H9 (cell line): Measurements from ENCODE around the gene PAIP1. TPM values are rescaled to one million over a fixed set of nuclear protein-coding genes. Genes with fewer than 3 reads are reported as not detected.

Experiments used
- DNase-seq: peaks from one replicate; pipeline ENCODE4 v3.0.0-alpha.2; 2017
- H2AFZ ChIP-seq: one replicate; pipeline ENCODE4 v1.6.1; 2013; ENCODE audit warnings: mild to moderate bottlenecking, low read length, control low read depth, moderate library complexity
- H2AK5ac ChIP-seq: 2 replicates; pipeline ENCODE4 v1.6.1; 2013; ENCODE audit warnings: low read length, control low read depth, mixed read lengths; ENCODE audit not compliant: insufficient read length
- H2BK120ac ChIP-seq: one replicate; pipeline ENCODE4 v1.6.1; 2013; ENCODE audit warnings: low read depth, mild to moderate bottlenecking, low read length, control low read depth, inconsistent platforms; ENCODE audit not compliant: poor library complexity, severe bottlenecking
- H2BK12ac ChIP-seq: 2 replicates; pipeline ENCODE4 v1.6.1; 2013; ENCODE audit warnings: low read length, control low read depth, mixed read lengths, low read depth; ENCODE audit not compliant: insufficient read length
- H2BK15ac ChIP-seq: 2 replicates; pipeline ENCODE4 v1.6.1; 2013; ENCODE audit warnings: low read depth, low read length, control low read depth
- H2BK20ac ChIP-seq: one replicate; pipeline ENCODE4 v1.6.1; 2013; ENCODE audit warnings: low read depth, mild to moderate bottlenecking, low read length, control low read depth, inconsistent platforms; ENCODE audit not compliant: poor library complexity, severe bottlenecking
- H2BK5ac ChIP-seq: 2 replicates; pipeline ENCODE4 v1.6.1; 2013; ENCODE audit warnings: low read length, control low read depth, mixed read lengths; ENCODE audit not compliant: insufficient read length
- H3K14ac ChIP-seq: 2 replicates; pipeline ENCODE4 v1.6.1; 2013; ENCODE audit warnings: low read length, control low read depth; ENCODE audit not compliant: insufficient read depth
- H3K18ac ChIP-seq: 2 replicates; pipeline ENCODE4 v1.6.1; 2013; ENCODE audit warnings: low read depth, mild to moderate bottlenecking, mixed read lengths, low read length, control low read depth; ENCODE audit not compliant: insufficient read length
- H3K23ac ChIP-seq: 2 replicates; pipeline ENCODE4 v1.6.1; 2013; ENCODE audit warnings: low read length, control low read depth, mixed read lengths, low read depth; ENCODE audit not compliant: insufficient read length
- H3K23me2 ChIP-seq: 2 replicates; pipeline ENCODE4 v1.6.1; 2013; ENCODE audit warnings: low read depth, mild to moderate bottlenecking, mixed read lengths, low read length, control low read depth; ENCODE audit not compliant: insufficient read length, poor library complexity, severe bottlenecking
- H3K27ac ChIP-seq: 2 replicates; pipeline ENCODE4 v1.5.1; 2013; ENCODE audit warnings: low read length, control low read depth, mixed read lengths, low read depth; ENCODE audit not compliant: insufficient read length
- H3K27me3 ChIP-seq: 2 replicates; pipeline ENCODE4 v1.6.1; 2013; ENCODE audit warnings: low read length, control low read depth, inconsistent platforms; ENCODE audit not compliant: insufficient read depth
- H3K4ac ChIP-seq: 2 replicates; pipeline ENCODE4 v1.6.1; 2013; ENCODE audit warnings: low read depth, mild to moderate bottlenecking, control low read depth, inconsistent platforms, low read length, moderate library complexity
- H3K4me1 ChIP-seq: 2 replicates; pipeline ENCODE4 v1.6.1; 2013; ENCODE audit warnings: low read length, control low read depth, inconsistent platforms; ENCODE audit not compliant: insufficient read depth
- H3K4me2 ChIP-seq: 2 replicates; pipeline ENCODE4 v1.6.1; 2013; ENCODE audit warnings: low read length, control low read depth, mixed read lengths; ENCODE audit not compliant: insufficient read length, insufficient read depth
- H3K56ac ChIP-seq: 2 replicates; pipeline ENCODE4 v1.6.1; 2013; ENCODE audit warnings: low read depth, mild to moderate bottlenecking, mixed read lengths, low read length, control low read depth; ENCODE audit not compliant: insufficient read length
- H3K79me1 ChIP-seq: 2 replicates; pipeline ENCODE4 v1.6.1; 2013; ENCODE audit warnings: low read depth, mild to moderate bottlenecking, moderate library complexity, low read length, control low read depth, inconsistent platforms; ENCODE audit not compliant: insufficient read depth, poor library complexity, severe bottlenecking
- H3K79me2 ChIP-seq: 2 replicates; pipeline ENCODE4 v1.6.1; 2013; ENCODE audit warnings: low read length, control low read depth, inconsistent platforms; ENCODE audit not compliant: insufficient read depth
- H3K9ac ChIP-seq: 2 replicates; pipeline ENCODE4 v1.6.1; 2013; ENCODE audit warnings: low read length, control low read depth, mixed read lengths; ENCODE audit not compliant: insufficient read length; ENCODE audit errors: extremely low read depth
- H3K9me3 ChIP-seq: one replicate; pipeline ENCODE4 v1.6.1; 2013; ENCODE audit warnings: low read depth, low read length, inconsistent platforms; ENCODE audit not compliant: control insufficient read depth
- H3T11ph ChIP-seq: one replicate; pipeline ENCODE4 v1.6.1; 2013; ENCODE audit warnings: mild to moderate bottlenecking, low read length, control low read depth, inconsistent platforms
- H4K20me1 ChIP-seq: one replicate; pipeline ENCODE4 v1.6.1; 2013; ENCODE audit not compliant: control insufficient read depth, insufficient read length, insufficient read depth
- H4K5ac ChIP-seq: 2 replicates; pipeline ENCODE4 v1.6.1; 2013; ENCODE audit warnings: low read depth, mild to moderate bottlenecking, mixed read lengths, low read length, control low read depth; ENCODE audit not compliant: insufficient read length
- H4K8ac ChIP-seq: replicated peaks from 2 replicates; pipeline ENCODE4 v1.6.1; 2013; ENCODE audit warnings: low read length, control low read depth, mixed read lengths, low read depth; ENCODE audit not compliant: insufficient read length
- H4K91ac ChIP-seq: 2 replicates; pipeline ENCODE4 v1.6.1; 2013; ENCODE audit warnings: low read depth, mild to moderate bottlenecking, moderate library complexity, mixed read lengths, low read length, control low read depth; ENCODE audit not compliant: insufficient read length
- H3K27ac Mint-ChIP-seq, 3 experiments: 2 replicates in 2 of 3; 3 replicates in 1 of 3; pipeline ENCODE4 v1.8.0; 2020 to 2021; ENCODE audit warnings: mixed read lengths in 3 of 3, mild to moderate bottlenecking in 1 of 3, moderate library complexity in 1 of 3
- H3K27me3 Mint-ChIP-seq: 2 replicates; pipeline ENCODE4 v1.8.0; 2021; ENCODE audit warnings: low read depth, mild to moderate bottlenecking, moderate library complexity, mixed read lengths
- H3K36me3 Mint-ChIP-seq, 3 experiments: 2 replicates in 2 of 3; 3 replicates in 1 of 3; pipeline ENCODE4 v1.8.0; 2020 to 2021; ENCODE audit warnings: low read depth in 3 of 3, mixed read lengths in 3 of 3; ENCODE audit not compliant: insufficient read depth in 1 of 3
- H3K4me1 Mint-ChIP-seq, 2 experiments: 2 replicates each; pipeline ENCODE4 v1.8.0; 2020; ENCODE audit warnings: mixed read lengths in 2 of 2
- H3K4me3 Mint-ChIP-seq, 2 experiments: 2 replicates in 1 of 2; 3 replicates in 1 of 2; pipeline ENCODE4 v1.8.0; 2020 to 2021; ENCODE audit warnings: mild to moderate bottlenecking in 2 of 2, mixed read lengths in 2 of 2, moderate library complexity in 1 of 2
- H3K9me3 Mint-ChIP-seq, 2 experiments: 2 replicates in 1 of 2; 3 replicates in 1 of 2; pipeline ENCODE4 v1.8.0; 2020; ENCODE audit warnings: mild to moderate bottlenecking in 2 of 2, mixed read lengths in 2 of 2, moderate library complexity in 1 of 2
- CTCF ChIP-seq: fragments of 200-600 bp; sonication (generic); conservative IDR thresholded peaks from 3 replicates; pipeline ENCODE4 v1.8.0; 2021; ENCODE audit warnings: antibody characterized with exemption, mild to moderate bottlenecking
- WGBS: extraction: QIAGEN DNeasy Blood & Tissue Kit; methylation state at CpG from one replicate; pipeline ENCODE4 v1.1.7; 2013; ENCODE audit warnings: missing lambda C conversion rate, low lambda C conversion rate, mixed read lengths; ENCODE audit not compliant: insufficient read length; ENCODE audit errors: extremely low coverage; 5-methylcytosine and 5-hydroxymethylcytosine counted together
- total RNA-seq: library from RNA; stranded (reverse); gene quantifications from 2 replicates; pipeline ENCODE4 v1.2.1, GENCODE V29; 2021

Gene PAIP1
- total RNA-seq, 1 experiment from 2014 or later: 92.9 TPM

DNA sequence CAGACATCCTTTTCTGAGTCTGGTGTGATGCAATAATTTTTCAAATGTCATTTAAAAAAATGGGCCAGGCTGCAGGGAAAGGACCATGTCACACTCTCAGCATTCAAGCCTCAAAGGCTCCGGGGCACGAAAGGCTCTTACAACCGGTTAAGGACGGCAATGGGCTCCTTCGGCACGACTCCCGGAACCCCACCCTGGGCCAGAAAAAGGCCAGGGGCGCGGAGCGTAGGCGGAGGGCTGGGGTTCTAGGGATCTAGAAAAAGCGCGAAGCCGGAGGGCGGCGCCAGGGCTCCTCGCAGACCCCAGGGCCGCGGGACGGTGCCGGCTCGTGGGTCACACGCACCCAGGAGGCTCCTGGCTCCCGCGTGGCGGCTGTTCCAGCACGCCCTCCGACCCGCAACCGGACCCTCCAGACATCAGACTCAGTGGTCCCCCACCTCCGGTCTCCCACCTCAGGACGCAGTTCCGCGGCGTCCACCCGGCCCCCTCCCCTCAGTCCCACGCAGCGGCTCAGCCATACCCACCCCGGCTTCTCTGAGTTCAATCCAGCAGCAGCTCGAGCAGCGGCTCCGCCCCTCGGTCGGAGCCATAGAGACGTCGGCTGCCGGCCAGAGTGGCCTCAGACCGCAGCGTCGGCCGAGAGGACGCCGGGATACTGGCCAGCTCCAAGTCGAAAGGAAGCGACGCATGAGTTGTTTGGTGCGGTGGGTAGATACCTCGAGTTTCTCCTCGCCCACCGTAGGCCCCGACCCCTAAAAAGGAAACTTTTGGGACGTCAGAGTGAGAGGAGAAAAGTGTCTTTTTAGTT, 73.4 kb downstream of the PAIP1 start, which contains the start of gene TMEM267:
Gene TMEM267 (minus strand): TSS at position 568 of the 808 bp plus-strand sequence. CDS start 29,896 bp downstream, outside the sequence.
- H3K79me1 ChIP-seq: no peaks in the 10 kb centered on the region
- TF ChIP-seq CTCF: no peak
- no peak within 1 kb of the TSS for H3K23ac ChIP-seq
- peak within 1 kb of the TSS; percentile 65 for H3K27ac ChIP-seq
- no peak within 1 kb of the TSS for H4K91ac ChIP-seq
- H2BK20ac ChIP-seq: no peak within 1 kb of the TSS
- Mint-ChIP-seq H3K9me3 (no peaks in the 10 kb centered on the region), H3K36me3 (peaks cover 0 to 10% (median 2%) of the 10 kb centered on the region in 3 experiments; a peak in 4 of 7 replicates), H3K27me3 (no peaks in the 10 kb centered on the region), H3K27ac (peak within 1 kb of the TSS; percentile 99 to 100 (median 99)), H3K4me3 (peak within 1 kb of the TSS; percentile 97 to 98), H3K4me1 (peaks cover 14% of the 10 kb centered on the region in 2 experiments)
- no peak within 1 kb of the TSS for H2BK15ac ChIP-seq
- no peaks in the 10 kb centered on the region for H3K9me3 ChIP-seq
- peak within 1 kb of the TSS; percentile 19 for H2BK120ac ChIP-seq
- no peaks in the 10 kb centered on the region for H3K27me3 ChIP-seq
- H3K23me2 ChIP-seq: peaks cover 2% of the 10 kb centered on the region
- no peak within 1 kb of the TSS for H3T11ph ChIP-seq
- H2AK5ac ChIP-seq: no peak within 1 kb of the TSS
- H3K14ac ChIP-seq: peak within 1 kb of the TSS; percentile 95
- no peaks in the 10 kb centered on the region for H4K20me1 ChIP-seq
- peak; percentile 89 for DNase-seq
- H3K4me1 ChIP-seq: no peaks in the 10 kb centered on the region
- no peak within 1 kb of the TSS for H4K8ac ChIP-seq
- H3K4me2 ChIP-seq: peak within 1 kb of the TSS; percentile 85
- H2AFZ ChIP-seq: no peak within 1 kb of the TSS
- H3K18ac ChIP-seq: peak within 1 kb of the TSS; percentile 91
- no peak within 1 kb of the TSS for H2BK5ac ChIP-seq
- no peak within 1 kb of the TSS for H2BK12ac ChIP-seq
- no CpG with 5 or more reads among the region's 62 CpGs for WGBS
- H4K5ac ChIP-seq: peak within 1 kb of the TSS; percentile 23
- no peaks in the 10 kb centered on the region for H3K79me2 ChIP-seq
- H3K4ac ChIP-seq: no peak within 1 kb of the TSS; the same call in 1 of the 2 replicates
- H3K9ac ChIP-seq: peak within 1 kb of the TSS; percentile 91
- peak within 1 kb of the TSS; percentile 51 for H3K56ac ChIP-seq
